ENCODE data around the gene C19orf25.

DNA sequence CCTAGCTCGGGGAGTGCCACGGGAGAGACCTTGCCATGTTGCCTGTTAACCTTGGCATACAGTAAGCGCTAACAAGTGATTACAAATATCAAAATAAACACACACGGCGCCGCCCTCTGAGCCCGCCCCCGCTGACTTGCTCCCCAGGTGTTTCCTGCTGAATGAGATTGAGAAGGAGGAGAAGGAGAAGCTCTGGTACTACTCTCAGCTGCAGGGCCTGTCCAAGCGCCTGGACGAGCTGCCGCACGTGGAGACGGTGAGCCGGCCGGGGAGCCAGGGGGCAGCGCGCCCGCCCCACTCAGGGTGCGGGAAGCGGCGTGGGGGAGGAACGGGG lies 24.0 kb downstream of the C19orf25 start:
- TF ChIP-seq, protein P1, sequence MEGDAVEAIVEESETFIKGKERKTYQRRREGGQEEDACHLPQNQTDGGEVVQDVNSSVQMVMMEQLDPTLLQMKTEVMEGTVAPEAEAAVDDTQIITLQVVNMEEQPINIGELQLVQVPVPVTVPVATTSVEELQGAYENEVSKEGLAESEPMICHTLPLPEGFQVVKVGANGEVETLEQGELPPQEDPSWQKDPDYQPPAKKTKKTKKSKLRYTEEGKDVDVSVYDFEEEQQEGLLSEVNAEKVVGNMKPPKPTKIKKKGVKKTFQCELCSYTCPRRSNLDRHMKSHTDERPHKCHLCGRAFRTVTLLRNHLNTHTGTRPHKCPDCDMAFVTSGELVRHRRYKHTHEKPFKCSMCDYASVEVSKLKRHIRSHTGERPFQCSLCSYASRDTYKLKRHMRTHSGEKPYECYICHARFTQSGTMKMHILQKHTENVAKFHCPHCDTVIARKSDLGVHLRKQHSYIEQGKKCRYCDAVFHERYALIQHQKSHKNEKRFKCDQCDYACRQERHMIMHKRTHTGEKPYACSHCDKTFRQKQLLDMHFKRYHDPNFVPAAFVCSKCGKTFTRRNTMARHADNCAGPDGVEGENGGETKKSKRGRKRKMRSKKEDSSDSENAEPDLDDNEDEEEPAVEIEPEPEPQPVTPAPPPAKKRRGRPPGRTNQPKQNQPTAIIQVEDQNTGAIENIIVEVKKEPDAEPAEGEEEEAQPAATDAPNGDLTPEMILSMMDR (IDR thresholded peaks at IDR 0.05), result no peak
- TF ChIP-seq POLR2A (IDR thresholded peaks at IDR 0.05), result no peak

Data from prostate gland (tissue), 2 donors.